H1 (cell line): Measurements from ENCODE around the gene NAV2. TPM values are rescaled to one million over a fixed set of nuclear protein-coding genes. Genes with fewer than 3 reads are reported as not detected.
A peak's percentile ranks its signal among the peaks of the same experiment; 100 is the strongest.

Experiments used
- EZH2 ChIP-seq: fragments of 200-600 bp; sonication (generic); IDR thresholded peaks from 2 replicates; pipeline ENCODE4 v1.7.1; 2012; ENCODE audit warnings: low read depth, mild to moderate bottlenecking, moderate library complexity, low read length, inconsistent platforms; ENCODE audit not compliant: severe bottlenecking
- HDAC6 ChIP-seq: IDR thresholded peaks from one replicate; pipeline ENCODE4 v1.7.1; 2012; ENCODE audit warnings: low read depth, mild to moderate bottlenecking, inconsistent platforms, low read length, moderate library complexity
- KDM5A ChIP-seq: fragments of 200-600 bp; IDR thresholded peaks from 2 replicates; pipeline ENCODE4 v1.7.1; 2012; ENCODE audit warnings: mild to moderate bottlenecking, low read length, inconsistent platforms, mixed read lengths
- POLR2AphosphoS5 ChIP-seq: IDR thresholded peaks from 2 replicates; pipeline ENCODE4 v1.6.1; 2011; ENCODE audit warnings: low read depth, low read length
- RNF2 ChIP-seq: fragments of 200-900, 300-1000 bp; sonication (generic); IDR thresholded peaks from 2 replicates; pipeline ENCODE4 v1.7.1; 2016; ENCODE audit warnings: borderline replicate concordance, low read depth, mild to moderate bottlenecking, antibody characterized with exemption, low read length; ENCODE audit not compliant: poor library complexity, severe bottlenecking; ENCODE audit errors: missing control alignments
- SUZ12 ChIP-seq: fragments of 200-600 bp; sonication (generic); IDR thresholded peaks from 2 replicates; pipeline ENCODE4 v1.6.1; 2012; ENCODE audit warnings: mild to moderate bottlenecking, inconsistent platforms, low read length, moderate library complexity, mixed read lengths
- polyA plus RNA-seq, 7 experiments: library from polyadenylated mRNA; depleted of rRNA in 3 of 7; stranded (reverse) in 5 of 7; unstranded in 2 of 7; fragments of >200 nt in 5 of 7; fragments of 200-250 nt in 2 of 7; gene quantifications; 1 replicate in 5 of 7; 2 replicates in 1 of 7; 4 replicates in 1 of 7; pipeline versions ENCODE4 v1.2.1 to v1.2.3, GENCODE V29; 2011 to 2013; ENCODE audit warnings: missing spikeins in 2 of 7, mixed read lengths in 2 of 7
- total RNA-seq: library from RNA; stranded (reverse); fragmentation: NEBNext Ultra II Directional; extraction: Animal tissue kit (Norgen Biotek cat#: 25700); gene quantifications from 2 replicates; pipeline ENCODE4 v1.2.1, GENCODE V29; 2021
- TF ChIP-seq, protein P1 (sequence below): fragments of 300-600 bp; sonication (generic); IDR thresholded peaks from 2 replicates; pipeline ENCODE4 v1.7.1; 2012; ENCODE audit warnings: low read length, moderate library complexity, mild to moderate bottlenecking, inconsistent platforms; ENCODE audit not compliant: insufficient replicate concordance
- TF ChIP-seq, protein P2 (sequence below): IDR thresholded peaks from 2 replicates; pipeline ENCODE4 v1.6.1; 2012; ENCODE audit warnings: inconsistent platforms

The NAV2 gene
- total and polyA plus RNA-seq, 2 of the 8 experiments (the other 6 are each of a cell fraction or from before 2014, with no cell fraction given) = 35.6 to 73.6 TPM

DNA sequence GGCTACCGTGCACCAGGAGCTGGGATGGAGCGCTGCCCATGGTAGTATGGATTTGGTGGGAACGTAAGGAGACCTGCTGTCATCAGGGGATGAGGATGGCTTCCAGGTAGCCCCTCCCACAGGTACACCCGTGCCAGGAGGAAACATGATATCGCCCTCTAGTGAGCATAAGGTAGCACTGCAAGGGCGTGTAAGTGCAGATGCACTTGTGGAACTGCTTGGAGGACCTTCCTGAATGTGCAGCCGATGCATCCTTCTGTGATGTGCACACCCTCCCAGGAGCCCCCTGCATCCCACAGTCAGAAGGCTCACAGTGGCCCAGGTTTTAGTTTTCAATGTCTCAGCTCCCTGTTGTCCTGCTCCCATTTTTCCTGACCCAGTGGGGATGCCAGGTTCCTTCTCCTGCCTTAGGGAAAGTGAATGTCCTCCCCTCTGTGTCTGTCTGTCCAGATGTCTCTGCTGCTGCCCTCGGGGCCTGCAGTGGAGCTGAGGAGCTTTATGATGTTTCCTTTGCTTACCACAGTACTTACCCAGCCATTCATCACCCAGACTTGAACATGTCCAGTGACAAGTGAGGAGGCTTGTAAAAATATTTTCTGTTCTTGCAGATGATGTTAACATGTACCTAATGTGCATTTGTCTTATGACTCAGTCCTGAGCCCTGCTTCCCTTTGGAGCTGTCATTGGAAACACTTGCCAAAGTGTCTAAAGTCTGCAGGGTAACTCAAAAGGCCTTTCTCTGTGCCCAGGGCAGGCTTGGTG, 398.5 kb downstream of the NAV2 start (continued):
- TF ChIP-seq, protein P1, sequence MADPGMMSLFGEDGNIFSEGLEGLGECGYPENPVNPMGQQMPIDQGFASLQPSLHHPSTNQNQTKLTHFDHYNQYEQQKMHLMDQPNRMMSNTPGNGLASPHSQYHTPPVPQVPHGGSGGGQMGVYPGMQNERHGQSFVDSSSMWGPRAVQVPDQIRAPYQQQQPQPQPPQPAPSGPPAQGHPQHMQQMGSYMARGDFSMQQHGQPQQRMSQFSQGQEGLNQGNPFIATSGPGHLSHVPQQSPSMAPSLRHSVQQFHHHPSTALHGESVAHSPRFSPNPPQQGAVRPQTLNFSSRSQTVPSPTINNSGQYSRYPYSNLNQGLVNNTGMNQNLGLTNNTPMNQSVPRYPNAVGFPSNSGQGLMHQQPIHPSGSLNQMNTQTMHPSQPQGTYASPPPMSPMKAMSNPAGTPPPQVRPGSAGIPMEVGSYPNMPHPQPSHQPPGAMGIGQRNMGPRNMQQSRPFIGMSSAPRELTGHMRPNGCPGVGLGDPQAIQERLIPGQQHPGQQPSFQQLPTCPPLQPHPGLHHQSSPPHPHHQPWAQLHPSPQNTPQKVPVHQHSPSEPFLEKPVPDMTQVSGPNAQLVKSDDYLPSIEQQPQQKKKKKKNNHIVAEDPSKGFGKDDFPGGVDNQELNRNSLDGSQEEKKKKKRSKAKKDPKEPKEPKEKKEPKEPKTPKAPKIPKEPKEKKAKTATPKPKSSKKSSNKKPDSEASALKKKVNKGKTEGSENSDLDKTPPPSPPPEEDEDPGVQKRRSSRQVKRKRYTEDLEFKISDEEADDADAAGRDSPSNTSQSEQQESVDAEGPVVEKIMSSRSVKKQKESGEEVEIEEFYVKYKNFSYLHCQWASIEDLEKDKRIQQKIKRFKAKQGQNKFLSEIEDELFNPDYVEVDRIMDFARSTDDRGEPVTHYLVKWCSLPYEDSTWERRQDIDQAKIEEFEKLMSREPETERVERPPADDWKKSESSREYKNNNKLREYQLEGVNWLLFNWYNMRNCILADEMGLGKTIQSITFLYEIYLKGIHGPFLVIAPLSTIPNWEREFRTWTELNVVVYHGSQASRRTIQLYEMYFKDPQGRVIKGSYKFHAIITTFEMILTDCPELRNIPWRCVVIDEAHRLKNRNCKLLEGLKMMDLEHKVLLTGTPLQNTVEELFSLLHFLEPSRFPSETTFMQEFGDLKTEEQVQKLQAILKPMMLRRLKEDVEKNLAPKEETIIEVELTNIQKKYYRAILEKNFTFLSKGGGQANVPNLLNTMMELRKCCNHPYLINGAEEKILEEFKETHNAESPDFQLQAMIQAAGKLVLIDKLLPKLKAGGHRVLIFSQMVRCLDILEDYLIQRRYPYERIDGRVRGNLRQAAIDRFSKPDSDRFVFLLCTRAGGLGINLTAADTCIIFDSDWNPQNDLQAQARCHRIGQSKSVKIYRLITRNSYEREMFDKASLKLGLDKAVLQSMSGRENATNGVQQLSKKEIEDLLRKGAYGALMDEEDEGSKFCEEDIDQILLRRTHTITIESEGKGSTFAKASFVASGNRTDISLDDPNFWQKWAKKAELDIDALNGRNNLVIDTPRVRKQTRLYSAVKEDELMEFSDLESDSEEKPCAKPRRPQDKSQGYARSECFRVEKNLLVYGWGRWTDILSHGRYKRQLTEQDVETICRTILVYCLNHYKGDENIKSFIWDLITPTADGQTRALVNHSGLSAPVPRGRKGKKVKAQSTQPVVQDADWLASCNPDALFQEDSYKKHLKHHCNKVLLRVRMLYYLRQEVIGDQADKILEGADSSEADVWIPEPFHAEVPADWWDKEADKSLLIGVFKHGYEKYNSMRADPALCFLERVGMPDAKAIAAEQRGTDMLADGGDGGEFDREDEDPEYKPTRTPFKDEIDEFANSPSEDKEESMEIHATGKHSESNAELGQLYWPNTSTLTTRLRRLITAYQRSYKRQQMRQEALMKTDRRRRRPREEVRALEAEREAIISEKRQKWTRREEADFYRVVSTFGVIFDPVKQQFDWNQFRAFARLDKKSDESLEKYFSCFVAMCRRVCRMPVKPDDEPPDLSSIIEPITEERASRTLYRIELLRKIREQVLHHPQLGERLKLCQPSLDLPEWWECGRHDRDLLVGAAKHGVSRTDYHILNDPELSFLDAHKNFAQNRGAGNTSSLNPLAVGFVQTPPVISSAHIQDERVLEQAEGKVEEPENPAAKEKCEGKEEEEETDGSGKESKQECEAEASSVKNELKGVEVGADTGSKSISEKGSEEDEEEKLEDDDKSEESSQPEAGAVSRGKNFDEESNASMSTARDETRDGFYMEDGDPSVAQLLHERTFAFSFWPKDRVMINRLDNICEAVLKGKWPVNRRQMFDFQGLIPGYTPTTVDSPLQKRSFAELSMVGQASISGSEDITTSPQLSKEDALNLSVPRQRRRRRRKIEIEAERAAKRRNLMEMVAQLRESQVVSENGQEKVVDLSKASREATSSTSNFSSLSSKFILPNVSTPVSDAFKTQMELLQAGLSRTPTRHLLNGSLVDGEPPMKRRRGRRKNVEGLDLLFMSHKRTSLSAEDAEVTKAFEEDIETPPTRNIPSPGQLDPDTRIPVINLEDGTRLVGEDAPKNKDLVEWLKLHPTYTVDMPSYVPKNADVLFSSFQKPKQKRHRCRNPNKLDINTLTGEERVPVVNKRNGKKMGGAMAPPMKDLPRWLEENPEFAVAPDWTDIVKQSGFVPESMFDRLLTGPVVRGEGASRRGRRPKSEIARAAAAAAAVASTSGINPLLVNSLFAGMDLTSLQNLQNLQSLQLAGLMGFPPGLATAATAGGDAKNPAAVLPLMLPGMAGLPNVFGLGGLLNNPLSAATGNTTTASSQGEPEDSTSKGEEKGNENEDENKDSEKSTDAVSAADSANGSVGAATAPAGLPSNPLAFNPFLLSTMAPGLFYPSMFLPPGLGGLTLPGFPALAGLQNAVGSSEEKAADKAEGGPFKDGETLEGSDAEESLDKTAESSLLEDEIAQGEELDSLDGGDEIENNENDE = no peak
- TF ChIP-seq KDM5A (no peak), HDAC6 (no peak), SUZ12 (no peak), EZH2 (no peak), POLR2AphosphoS5 (peak; percentile 78; the same call in 1 of the 2 replicates), RNF2 (no peak)
- TF ChIP-seq, protein P2, sequence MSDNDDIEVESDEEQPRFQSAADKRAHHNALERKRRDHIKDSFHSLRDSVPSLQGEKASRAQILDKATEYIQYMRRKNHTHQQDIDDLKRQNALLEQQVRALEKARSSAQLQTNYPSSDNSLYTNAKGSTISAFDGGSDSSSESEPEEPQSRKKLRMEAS = no peak
